ENCODE results near the gene DNAAF1.
"Not testable (repeated sequence)": the region's sequence is repeated elsewhere in the genome, so short reads cannot be mapped to it uniquely, and the experiment has no call there.

Gene DNAAF1

GRCh38 chr16:84207251-84207650 lies 62.1 kb downstream of the DNAAF1 start:
- no peak overlapping the region for H3K4me3 ChIP-seq (ENCODE audit: low read length)

DNA sequence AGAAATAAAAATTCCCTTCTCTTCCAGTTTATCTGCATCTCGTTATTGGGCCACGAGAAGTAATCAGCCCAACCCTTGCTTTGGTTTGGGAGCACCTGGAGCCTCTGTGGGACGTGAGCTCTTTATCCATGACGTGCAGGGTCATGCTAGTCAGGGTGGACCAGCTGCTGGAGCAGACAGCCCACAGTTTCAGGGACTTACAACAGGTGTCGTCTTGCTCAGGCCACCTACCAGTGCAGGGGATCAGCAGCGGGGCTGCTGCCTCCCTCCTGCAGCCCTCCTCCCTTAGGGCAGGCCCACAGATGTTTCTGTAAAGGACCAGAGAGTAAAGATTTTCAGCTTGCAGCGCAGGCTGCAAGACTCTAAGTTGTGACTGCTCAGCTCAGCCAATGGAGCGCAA lies 62.8 kb downstream of the DNAAF1 start:
- Histone ChIP-seq H3K36me3 (ENCODE audit: insufficient read depth, low read depth, low read length) (no peaks in the 10 kb centered on the region), H3K27me3 (ENCODE audit: insufficient read depth, low read length) (no peaks in the 10 kb centered on the region), H3K27ac (ENCODE audit: low read length) (no peak overlapping the region), H3K9me3 (ENCODE audit: insufficient read depth, low read depth, low read length) (no peaks in the 10 kb centered on the region), H3K4me1 (ENCODE audit: insufficient read depth, low read length) (peaks cover 5% of the 10 kb centered on the region; the same call in 1 of the 2 replicates), H3K4me3 (ENCODE audit: low read length) (no peak overlapping the region), H3K9ac (ENCODE audit: low read depth, low read length) (no peak overlapping the region)

More at GRCh38 chr16:84207251-84207650, 62.1 kb downstream of the DNAAF1 start:
- Histone ChIP-seq H3K27me3 (ENCODE audit: insufficient read depth, low read length) (no peaks in the 10 kb centered on the region), H3K9me3 (ENCODE audit: insufficient read depth, low read depth, low read length) (no peaks in the 10 kb centered on the region), H3K36me3 (ENCODE audit: insufficient read depth, low read depth, low read length) (no peaks in the 10 kb centered on the region), H3K4me1 (ENCODE audit: insufficient read depth, low read length) (peaks cover 5% of the 10 kb centered on the region; the same call in 1 of the 2 replicates), H3K27ac (ENCODE audit: low read length) (no peak overlapping the region), H3K9ac (ENCODE audit: low read depth, low read length) (no peak overlapping the region)

- Histone ChIP-seq H3K27me3 (ENCODE audit: insufficient read depth, low read length) (no peaks in the 10 kb centered on the region), H3K36me3 (ENCODE audit: insufficient read depth, low read depth, low read length) (no peaks in the 10 kb centered on the region), H3K4me1 (ENCODE audit: insufficient read depth, low read length) (peaks cover 5% of the 10 kb centered on the region; the same call in 1 of the 2 replicates), H3K9me3 (ENCODE audit: insufficient read depth, low read depth, low read length) (no peaks in the 10 kb centered on the region), H3K9ac (ENCODE audit: low read depth, low read length) (no peak overlapping the region), H3K27ac (ENCODE audit: low read length) (no peak overlapping the region), H3K4me3 (ENCODE audit: low read length) (no peak overlapping the region)
Observed at GRCh38 chr16:84209989-84210388, 64.9 kb downstream of the DNAAF1 start.

GRCh38 chr16:84212154-84212553 lies 67.0 kb downstream of the DNAAF1 start:
- no peaks in the 10 kb centered on the region for H3K27me3 ChIP-seq (ENCODE audit: insufficient read depth, low read length)
- H3K4me3 ChIP-seq (ENCODE audit: low read length): no peak overlapping the region
- H3K4me1 ChIP-seq (ENCODE audit: insufficient read depth, low read length): peaks cover 5% of the 10 kb centered on the region; the same call in 1 of the 2 replicates
- H3K9me3 ChIP-seq (ENCODE audit: insufficient read depth, low read depth, low read length): no peaks in the 10 kb centered on the region
- H3K36me3 ChIP-seq (ENCODE audit: insufficient read depth, low read depth, low read length): no peaks in the 10 kb centered on the region
- H3K27ac ChIP-seq (ENCODE audit: low read length): no peak overlapping the region
- H3K9ac ChIP-seq (ENCODE audit: low read depth, low read length): no peak overlapping the region

- Histone ChIP-seq H3K9ac (ENCODE audit: low read depth, low read length) (no peak overlapping the region), H3K27ac (ENCODE audit: low read length) (no peak overlapping the region), H3K9me3 (ENCODE audit: insufficient read depth, low read depth, low read length) (no peaks in the 10 kb centered on the region), H3K36me3 (ENCODE audit: insufficient read depth, low read depth, low read length) (no peaks in the 10 kb centered on the region), H3K4me3 (ENCODE audit: low read length) (no peak overlapping the region), H3K4me1 (ENCODE audit: insufficient read depth, low read length) (peaks cover 5% of the 10 kb centered on the region; the same call in 1 of the 2 replicates), H3K27me3 (ENCODE audit: insufficient read depth, low read length) (no peaks in the 10 kb centered on the region)
Observed at GRCh38 chr16:84212631-84213030, 67.5 kb downstream of the DNAAF1 start.

DNA sequence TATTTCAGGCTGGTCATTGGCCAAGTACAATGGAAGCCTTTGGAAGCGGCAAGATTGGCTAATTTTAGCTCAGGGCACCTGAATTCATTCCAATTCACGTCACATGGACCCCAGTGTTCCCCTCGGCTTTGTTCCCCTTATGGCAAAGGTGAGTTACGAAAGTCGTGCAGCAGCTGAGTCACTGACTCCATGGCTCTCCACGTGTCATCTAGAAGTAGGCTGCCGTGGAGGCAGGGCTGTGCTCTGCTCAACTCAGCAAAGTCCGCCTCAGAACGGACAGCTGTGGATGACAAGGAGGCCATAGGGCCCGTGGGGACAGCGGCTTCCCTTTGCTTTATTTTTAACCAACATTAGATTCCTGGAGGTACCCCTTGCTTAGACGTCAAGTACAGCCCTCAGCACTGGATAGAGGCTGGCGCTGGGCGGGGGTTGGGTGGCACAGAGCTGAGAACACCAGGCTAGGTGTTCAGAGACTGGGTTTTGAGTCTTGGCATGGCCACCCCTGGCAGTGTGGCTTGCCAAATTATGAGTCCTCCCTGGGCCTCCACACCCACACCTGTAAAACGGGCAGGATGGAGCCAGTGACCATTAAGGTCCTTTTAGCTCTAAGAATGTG lies 69.5 kb downstream of the DNAAF1 start:
- Histone ChIP-seq H3K4me1 (ENCODE audit: insufficient read depth, low read length) (no peaks in the 10 kb centered on the region), H3K36me3 (ENCODE audit: insufficient read depth, low read depth, low read length) (no peaks in the 10 kb centered on the region), H3K4me3 (ENCODE audit: low read length) (no peak overlapping the region), H3K27me3 (ENCODE audit: insufficient read depth, low read length) (no peaks in the 10 kb centered on the region), H3K27ac (ENCODE audit: low read length) (no peak overlapping the region), H3K9ac (ENCODE audit: low read depth, low read length) (no peak overlapping the region), H3K9me3 (ENCODE audit: insufficient read depth, low read depth, low read length) (no peaks in the 10 kb centered on the region)

DNA sequence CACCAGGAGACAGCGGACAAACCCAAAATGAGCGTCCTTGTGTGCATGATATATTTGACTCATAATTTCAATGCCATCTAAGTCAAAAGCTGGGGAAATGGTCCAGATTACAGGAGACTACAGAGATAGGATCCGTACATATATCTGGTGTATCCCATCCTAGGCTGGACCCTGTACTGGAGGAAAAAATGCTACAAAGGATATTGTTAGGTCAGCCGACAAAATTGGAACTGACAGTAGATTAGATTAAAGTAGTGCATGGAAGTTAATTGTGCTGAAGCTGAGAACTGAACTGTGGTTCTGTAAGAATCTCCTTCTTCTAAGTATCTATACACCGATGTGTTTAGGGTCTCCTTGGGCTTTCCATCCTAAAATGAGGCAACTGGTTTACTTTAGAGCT lies 70.4 kb downstream of the DNAAF1 start:
- Histone ChIP-seq H3K27me3 (ENCODE audit: insufficient read depth, low read length) (no peaks in the 10 kb centered on the region), H3K27ac (ENCODE audit: low read length) (no peak overlapping the region), H3K36me3 (ENCODE audit: insufficient read depth, low read depth, low read length) (no peaks in the 10 kb centered on the region), H3K9ac (ENCODE audit: low read depth, low read length) (no peak overlapping the region), H3K4me3 (ENCODE audit: low read length) (no peak overlapping the region), H3K9me3 (ENCODE audit: insufficient read depth, low read depth, low read length) (no peaks in the 10 kb centered on the region), H3K4me1 (ENCODE audit: insufficient read depth, low read length) (no peaks in the 10 kb centered on the region)

DNA sequence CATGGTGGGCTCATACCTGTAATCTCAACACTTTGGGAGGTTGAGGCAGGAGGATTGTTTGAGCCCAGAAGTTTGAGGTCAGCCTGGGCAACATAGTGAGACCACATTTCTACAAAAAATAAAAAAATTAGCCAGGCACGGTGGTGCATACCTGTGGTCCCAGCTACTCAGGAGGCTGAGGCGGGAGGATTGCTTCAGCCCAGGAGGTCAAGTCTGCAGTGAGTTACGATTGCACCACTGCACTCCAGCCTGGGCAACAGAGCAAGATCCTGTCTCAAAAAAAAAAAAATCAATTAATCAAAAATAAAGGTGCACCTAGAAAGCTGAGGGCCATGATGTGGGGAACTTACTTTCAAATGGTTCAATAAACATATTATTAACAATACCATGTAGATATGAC lies 71.0 kb downstream of the DNAAF1 start:
- not testable (repeated sequence) for H3K27ac ChIP-seq (ENCODE audit: low read length); H3K4me3 ChIP-seq (ENCODE audit: low read length); H3K4me1 ChIP-seq (ENCODE audit: insufficient read depth, low read length); H3K36me3 ChIP-seq (ENCODE audit: insufficient read depth, low read depth, low read length); H3K9me3 ChIP-seq (ENCODE audit: insufficient read depth, low read depth, low read length); H3K27me3 ChIP-seq (ENCODE audit: insufficient read depth, low read length); H3K9ac ChIP-seq (ENCODE audit: low read depth, low read length)

DNA sequence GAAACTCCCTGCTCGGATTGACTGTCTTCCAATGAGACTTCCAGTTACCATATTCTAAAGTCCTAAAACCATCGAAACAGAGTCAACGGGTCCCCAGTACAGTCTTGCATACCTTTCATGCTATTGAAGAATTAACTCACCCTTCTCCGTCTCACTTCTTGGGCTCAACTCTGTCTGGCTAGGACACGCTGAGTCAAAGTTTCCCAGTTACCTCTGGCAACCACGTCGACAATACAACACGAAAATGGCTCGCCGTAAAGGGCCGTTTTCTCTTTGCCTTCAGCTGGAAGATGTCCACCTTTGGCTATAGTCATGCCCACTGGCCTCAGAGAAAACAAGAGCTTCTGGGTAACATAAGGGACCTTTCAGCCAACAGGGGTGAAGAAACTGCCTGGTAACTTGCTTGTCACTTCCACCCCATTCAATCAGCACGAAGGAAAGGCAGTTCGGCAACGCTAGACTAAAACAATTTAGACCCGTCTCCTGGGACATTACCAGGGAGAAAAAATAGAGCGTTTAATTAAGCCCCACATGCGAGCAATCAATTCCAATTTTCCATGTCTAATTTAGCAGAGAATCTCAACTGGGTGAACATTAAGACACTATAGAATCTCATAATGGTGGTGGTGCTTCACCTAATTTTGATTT lies 73.2 kb downstream of the DNAAF1 start:
- no peak overlapping the region for H3K9ac ChIP-seq (ENCODE audit: low read depth, low read length)
- no peaks in the 10 kb centered on the region for H3K36me3 ChIP-seq (ENCODE audit: insufficient read depth, low read depth, low read length)
- no peaks in the 10 kb centered on the region for H3K9me3 ChIP-seq (ENCODE audit: insufficient read depth, low read depth, low read length)
- H3K4me3 ChIP-seq (ENCODE audit: low read length): no peak overlapping the region
- H3K4me1 ChIP-seq (ENCODE audit: insufficient read depth, low read length): no peaks in the 10 kb centered on the region
- H3K27ac ChIP-seq (ENCODE audit: low read length): no peak overlapping the region
- no peaks in the 10 kb centered on the region for H3K27me3 ChIP-seq (ENCODE audit: insufficient read depth, low read length)

GRCh38 chr16:84218956-84219355 lies 73.8 kb downstream of the DNAAF1 start:
- Histone ChIP-seq H3K4me1 (ENCODE audit: insufficient read depth, low read length) (no peaks in the 10 kb centered on the region), H3K27ac (ENCODE audit: low read length) (no peak overlapping the region), H3K27me3 (ENCODE audit: insufficient read depth, low read length) (no peaks in the 10 kb centered on the region), H3K9me3 (ENCODE audit: insufficient read depth, low read depth, low read length) (no peaks in the 10 kb centered on the region), H3K36me3 (ENCODE audit: insufficient read depth, low read depth, low read length) (no peaks in the 10 kb centered on the region), H3K4me3 (ENCODE audit: low read length) (no peak overlapping the region), H3K9ac (ENCODE audit: low read depth, low read length) (no peak overlapping the region)

DNA sequence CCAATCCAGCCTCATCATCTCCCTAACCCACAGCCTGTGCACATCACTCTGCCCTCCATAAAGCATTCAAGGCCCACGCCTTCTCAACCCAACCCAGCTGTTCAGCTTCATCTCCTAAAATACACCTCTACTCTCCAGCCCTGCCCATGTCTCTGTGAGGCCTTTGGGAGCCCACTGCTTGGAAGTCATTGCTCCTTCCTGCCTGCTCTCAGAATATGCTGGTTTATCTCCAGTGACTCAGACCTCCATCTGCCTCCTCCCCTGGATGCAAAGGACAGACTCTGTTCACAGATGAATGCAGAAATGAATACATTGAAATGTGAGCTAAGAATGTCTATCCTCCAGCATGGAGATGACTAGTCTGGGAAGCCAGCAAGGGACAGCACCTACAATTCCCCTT lies 75.7 kb downstream of the DNAAF1 start:
- no peak overlapping the region for H3K27ac ChIP-seq (ENCODE audit: low read length)
- no peaks in the 10 kb centered on the region for H3K27me3 ChIP-seq (ENCODE audit: insufficient read depth, low read length)
- H3K36me3 ChIP-seq (ENCODE audit: insufficient read depth, low read depth, low read length): no peaks in the 10 kb centered on the region
- H3K9me3 ChIP-seq (ENCODE audit: insufficient read depth, low read depth, low read length): no peaks in the 10 kb centered on the region
- no peak overlapping the region for H3K9ac ChIP-seq (ENCODE audit: low read depth, low read length)
- H3K4me3 ChIP-seq (ENCODE audit: low read length): no peak overlapping the region
- no peaks in the 10 kb centered on the region for H3K4me1 ChIP-seq (ENCODE audit: insufficient read depth, low read length)

GRCh38 chr16:84223456-84223855 lies 78.3 kb downstream of the DNAAF1 start:
- Histone ChIP-seq H3K27me3 (ENCODE audit: insufficient read depth, low read length) (no peaks in the 10 kb centered on the region), H3K9me3 (ENCODE audit: insufficient read depth, low read depth, low read length) (no peaks in the 10 kb centered on the region), H3K4me3 (ENCODE audit: low read length) (no peak overlapping the region), H3K36me3 (ENCODE audit: insufficient read depth, low read depth, low read length) (no peaks in the 10 kb centered on the region), H3K27ac (ENCODE audit: low read length) (no peak overlapping the region), H3K9ac (ENCODE audit: low read depth, low read length) (no peak overlapping the region), H3K4me1 (ENCODE audit: insufficient read depth, low read length) (peaks cover 3% of the 10 kb centered on the region; the same call in 1 of the 2 replicates)

Data from iPS-20b (cell line).